ENCODE results near the gene PHF2. TPM values are rescaled to one million over a fixed set of nuclear protein-coding genes. Genes with fewer than 3 reads are reported as not detected.

The PHF2 gene
- total and polyA plus RNA-seq, 2 of the 8 experiments (the other 6 are each of a cell fraction or from before 2014, with no cell fraction given): 3.4 to 9.4 TPM

GRCh38 chr9:93549611-93550010 is 26.8 kb upstream of the PHF2 start (continued):
- TF ChIP-seq ATF2 (IDR thresholded peaks at IDR 0.05; ENCODE audit: low read length): no peak
- no peak for TF ChIP-seq BRCA1 (IDR thresholded peaks at IDR 0.05; ENCODE audit: low read depth, low read length)
- no peak for TF ChIP-seq HDAC2 (IDR thresholded peaks at IDR 0.05; ENCODE audit: borderline replicate concordance in 1 of 2, low read depth in 2 of 2, low read length in 2 of 2)
- TF ChIP-seq TBP (IDR thresholded peaks at IDR 0.05; ENCODE audit: low read depth, low read length): no peak
- TF ChIP-seq GABPA (IDR thresholded peaks at IDR 0.05; ENCODE audit: borderline replicate concordance, insufficient read depth, low read length): no peak
- TF ChIP-seq SIN3A (conservative IDR thresholded peaks at IDR 0.05 in 1 of 2, IDR thresholded peaks at IDR 0.05 in 1 of 2; ENCODE audit: low read depth in 1 of 2, low read length in 2 of 2): no peak
- no peak for TF ChIP-seq NANOG (IDR thresholded peaks at IDR 0.05; ENCODE audit: insufficient read depth, low read depth, low read length, poor library complexity, severe bottlenecking)
- no peak for TF ChIP-seq CREB1 (IDR thresholded peaks at IDR 0.05)

Data from H1 (cell line).